GM19438 (cell line): ENCODE results near the gene EID1.
A peak's percentile ranks its signal among the peaks of the same experiment; 100 is the strongest.
"Not testable (repeated sequence)": the region's sequence is repeated elsewhere in the genome, so short reads cannot be mapped to it uniquely, and the experiment has no call there.

Experiments used
- ATAC-seq: cut with Tn5 transposase; IDR thresholded peaks from one replicate; pipeline ENCODE4 v1.9.1; 2021; ENCODE audit warnings: low read depth; ENCODE audit not compliant: unreplicated experiment

EID1 gene, protein sequence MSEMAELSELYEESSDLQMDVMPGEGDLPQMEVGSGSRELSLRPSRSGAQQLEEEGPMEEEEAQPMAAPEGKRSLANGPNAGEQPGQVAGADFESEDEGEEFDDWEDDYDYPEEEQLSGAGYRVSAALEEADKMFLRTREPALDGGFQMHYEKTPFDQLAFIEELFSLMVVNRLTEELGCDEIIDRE

GRCh38 chr15:48877630-48878595 is at the start of gene EID1:
EID1 (plus strand) TSS chr15:48878134; CDS start chr15:48878177, 43 bp downstream.
- peak; percentile 97 for ATAC-seq

DNA sequence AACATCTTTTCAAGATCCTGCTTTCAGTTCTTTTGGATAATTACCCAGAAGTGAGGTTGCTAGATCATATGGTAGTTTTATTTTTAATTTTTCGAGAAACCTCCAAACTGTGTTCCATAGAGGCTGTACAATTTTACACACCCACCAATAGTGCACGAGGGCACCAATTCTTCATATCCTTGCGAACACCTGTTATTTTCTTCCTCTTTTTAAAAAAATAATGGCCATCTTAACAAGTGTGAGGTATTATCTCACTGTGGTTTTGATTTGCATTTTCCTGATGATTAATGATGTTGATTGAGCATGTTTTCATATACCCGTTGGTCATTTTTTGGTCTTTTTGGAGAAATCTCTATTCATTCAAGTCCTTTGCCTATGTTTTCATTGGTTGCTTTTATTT is 49.5 kb upstream of the EID1 start:
- no peak for ATAC-seq

DNA sequence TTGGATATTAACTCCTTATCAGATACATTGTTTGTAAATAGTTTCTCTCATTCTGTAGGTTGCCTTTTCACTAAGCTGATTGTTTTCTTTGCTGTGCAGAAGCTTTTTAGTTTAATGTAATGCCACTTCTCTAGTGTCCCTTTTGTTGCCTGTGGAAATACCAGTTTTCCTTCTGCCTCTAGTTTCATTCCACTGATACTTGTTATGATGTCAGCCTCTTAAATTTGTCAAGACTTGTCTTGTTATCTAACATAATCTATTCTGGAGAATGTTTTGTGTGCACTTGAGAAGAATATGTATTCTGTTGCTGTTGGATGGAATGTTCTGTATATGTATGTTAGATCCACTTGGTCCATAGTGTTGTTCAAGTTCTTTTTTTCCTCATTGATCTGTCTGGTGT is 49.0 kb upstream of the EID1 start:
- ATAC-seq, result no peak

DNA sequence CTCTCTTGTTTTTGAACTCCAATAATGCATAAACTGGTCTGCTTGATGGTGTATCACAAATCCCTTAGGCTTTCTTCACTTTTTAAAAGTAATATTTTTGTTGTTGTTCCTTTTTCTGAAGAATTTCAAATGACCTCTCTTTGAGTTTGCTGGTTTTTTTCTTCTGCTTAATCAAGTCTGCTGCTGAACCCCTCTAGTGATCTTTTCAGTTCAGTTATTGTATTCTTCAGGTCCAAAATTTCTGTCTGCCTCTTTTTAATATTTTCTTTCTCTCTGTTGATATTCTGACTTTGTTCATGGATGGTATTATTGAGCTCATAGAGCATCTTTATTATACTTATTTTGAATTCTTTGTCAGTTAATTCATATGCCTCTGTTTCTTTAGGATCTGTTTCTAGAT is 45.3 kb upstream of the EID1 start:
- ATAC-seq, result no peak

DNA sequence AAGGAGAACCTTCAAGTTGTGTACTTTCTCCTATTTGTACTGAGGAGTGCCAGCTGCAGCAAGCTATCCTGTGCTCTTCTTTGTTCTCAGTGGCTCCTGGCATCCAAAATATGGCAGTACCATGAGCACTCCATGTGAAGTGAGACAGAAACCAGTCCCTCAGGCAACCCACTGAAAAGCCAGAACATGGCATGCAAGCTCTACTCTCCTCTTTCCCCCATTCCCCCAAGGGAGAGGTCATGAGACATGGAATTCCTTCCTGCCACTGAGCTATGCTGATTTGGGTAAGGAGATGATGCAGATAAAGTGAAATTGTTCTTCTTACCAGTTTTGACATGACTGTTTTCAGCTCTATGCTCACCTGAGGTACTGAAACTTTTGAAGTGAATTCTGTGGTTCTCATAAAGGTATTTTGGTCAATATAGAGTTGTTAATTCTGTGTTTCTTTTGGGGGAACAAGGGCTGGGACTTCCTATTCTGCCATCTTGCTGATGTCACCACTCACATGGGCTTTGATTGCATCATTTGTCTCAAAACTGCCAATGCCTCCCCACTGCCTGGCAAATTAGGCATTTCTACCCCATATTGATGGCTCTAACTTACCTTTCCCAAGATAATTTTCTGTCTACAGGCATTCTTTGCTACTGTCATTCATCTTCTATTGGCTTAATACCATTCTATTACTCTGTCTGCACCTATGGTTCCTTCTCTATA is 44.3 kb upstream of the EID1 start:
- no peak for ATAC-seq

DNA sequence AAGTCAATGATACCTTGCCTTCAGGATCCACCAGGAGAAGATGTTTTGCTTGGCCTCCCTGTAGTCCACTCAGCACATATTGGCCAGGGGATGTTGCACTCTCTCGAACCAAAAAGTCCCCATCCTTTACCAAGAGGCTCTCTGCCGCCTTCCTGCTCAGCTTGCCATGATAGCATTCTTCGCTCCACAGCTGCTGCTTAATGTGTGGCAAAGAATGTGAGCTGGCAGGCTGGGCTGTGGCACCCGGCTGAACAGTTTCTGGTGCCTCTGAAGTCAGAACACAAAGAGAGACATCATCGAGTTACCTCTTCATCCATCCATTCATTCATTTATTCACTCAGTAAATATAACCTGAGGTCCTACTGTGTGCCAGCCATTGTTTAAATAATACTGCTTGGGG is 43.2 kb upstream of the EID1 start:
- ATAC-seq, result no peak

DNA sequence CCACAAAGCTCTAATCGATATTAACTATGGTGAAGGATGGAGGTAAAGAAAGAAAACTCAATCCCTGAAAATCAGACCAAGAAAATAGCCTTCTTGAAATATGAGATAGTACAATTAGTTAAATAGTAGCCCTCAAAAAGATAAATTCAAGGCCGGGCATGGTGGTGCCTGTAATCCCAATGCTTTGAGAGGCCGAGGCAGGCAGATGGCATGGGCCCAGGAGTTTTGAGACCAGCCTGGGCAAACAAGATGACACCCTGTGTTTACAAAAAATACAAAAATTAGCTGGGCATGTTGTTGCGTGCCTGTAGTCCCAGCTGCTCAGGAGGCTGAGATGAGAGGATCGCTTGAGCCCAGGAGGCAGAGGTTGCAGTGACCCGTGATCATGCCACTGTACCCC is 35.4 kb upstream of the EID1 start:
- no peak for ATAC-seq

GRCh38 chr15:48845123-48845522 is 32.8 kb upstream of the EID1 start:
- no peak for ATAC-seq

DNA sequence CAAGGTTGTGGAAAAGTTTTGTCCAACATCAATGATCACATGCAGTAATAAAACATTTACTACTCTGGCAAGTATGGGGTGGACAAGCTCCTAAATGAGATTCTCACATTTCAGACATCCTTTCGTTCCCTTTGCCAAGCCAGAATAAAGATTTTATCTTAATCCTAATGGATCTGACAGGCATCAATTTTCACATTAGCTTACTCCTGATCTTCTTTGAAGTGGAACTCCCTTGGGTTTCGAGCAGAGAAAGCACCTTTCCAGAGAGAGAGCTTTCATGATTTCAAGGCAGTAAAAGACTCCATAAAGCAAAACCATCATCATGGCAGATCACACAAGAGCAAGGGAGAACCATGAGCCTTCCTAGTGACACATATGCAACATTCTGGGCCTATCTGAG is 27.3 kb upstream of the EID1 start:
- no peak for ATAC-seq

GRCh38 chr15:48851956-48852355 is 26.0 kb upstream of the EID1 start:
- ATAC-seq, result no peak

- not testable (repeated sequence) for ATAC-seq
Measured at GRCh38 chr15:48854434-48854833, 23.5 kb upstream of the EID1 start.

DNA sequence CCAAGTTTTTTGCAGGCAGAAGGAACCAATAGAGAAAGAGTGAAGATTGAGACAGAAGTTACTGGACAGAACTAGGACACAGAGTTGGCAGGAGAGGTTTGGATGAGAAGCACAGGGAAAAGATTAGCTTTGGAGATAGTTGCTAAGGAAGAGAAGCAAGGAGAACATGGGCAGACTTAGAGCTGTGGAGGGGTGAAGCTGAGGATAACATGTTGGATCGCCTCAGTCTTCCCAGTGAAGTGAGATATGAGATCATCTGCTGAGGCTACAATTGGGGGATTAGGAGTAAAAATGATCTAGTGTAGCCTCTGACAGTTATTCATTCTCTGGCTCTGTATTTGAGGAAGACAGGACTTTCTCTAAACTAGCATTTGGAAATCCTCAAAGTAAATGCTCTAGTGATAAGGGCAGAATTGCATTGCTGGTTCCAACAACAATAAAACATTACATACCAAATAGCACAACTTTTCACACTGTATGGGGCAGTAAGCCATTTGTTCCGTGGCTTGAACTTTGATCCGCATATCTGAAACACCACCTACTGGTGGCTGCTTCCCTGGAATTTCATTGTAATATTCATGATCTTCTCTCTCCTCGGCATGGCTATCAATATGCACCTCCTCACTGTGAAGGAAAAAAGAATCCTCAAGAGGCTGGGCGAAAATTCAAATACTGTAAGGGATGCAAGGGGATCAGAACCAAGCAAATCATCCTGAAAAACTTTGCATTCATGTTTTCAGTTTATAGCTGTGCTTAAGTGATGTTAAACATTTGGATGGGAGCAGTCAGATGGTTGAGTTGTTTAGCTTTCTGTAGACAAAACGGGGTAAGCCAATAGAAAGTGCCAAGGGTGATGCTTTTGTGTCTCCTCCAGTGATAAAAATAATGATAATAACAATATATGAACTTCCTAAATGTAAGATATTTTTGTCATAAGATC is 22.2 kb upstream of the EID1 start:
- ATAC-seq, result no peak

DNA sequence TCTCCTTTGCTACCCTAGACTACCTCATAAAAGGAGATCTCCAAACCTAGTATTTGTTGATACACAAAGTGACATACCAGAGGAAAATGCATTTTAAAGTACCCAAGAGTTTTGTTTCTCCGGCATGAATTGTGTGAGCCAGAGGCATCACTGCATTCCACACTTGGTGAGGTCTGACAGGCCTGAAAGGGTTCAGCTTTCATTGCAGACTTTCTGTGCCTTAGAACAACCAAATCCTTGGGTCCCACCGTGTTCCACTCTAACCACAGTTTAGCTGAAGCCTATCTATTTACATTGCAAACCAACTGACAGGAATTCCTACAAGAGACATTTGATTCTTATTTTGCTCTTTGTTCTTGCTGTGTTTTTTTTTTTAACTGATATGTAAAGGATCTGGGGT is 21.0 kb upstream of the EID1 start:
- no peak for ATAC-seq

DNA sequence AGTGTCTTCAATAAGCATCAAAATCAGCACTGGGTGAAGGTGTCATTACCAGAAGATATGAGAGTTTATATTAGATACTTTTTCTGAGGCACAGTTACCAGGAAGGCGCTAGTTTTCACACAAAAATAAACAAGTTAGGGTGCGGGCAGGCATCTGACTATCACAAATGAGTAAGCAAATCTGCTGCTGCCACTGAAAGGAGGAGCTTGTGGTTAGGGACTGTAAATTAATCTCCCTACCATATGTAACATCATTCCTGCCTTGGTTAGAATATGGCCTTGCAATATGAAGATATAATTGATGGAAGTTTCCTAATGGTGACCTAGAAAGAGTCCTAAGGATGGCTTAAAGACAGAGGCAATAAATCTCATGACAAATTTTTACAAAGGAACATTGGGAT is 19.5 kb upstream of the EID1 start:
- no peak for ATAC-seq

GRCh38 chr15:48859426-48859825 is 18.5 kb upstream of the EID1 start:
- no peak for ATAC-seq

- no peak for ATAC-seq
Measured at GRCh38 chr15:48861813-48862431, 16.0 kb upstream of the EID1 start.

- no peak for ATAC-seq
Measured at GRCh38 chr15:48862705-48863104, 15.2 kb upstream of the EID1 start.

DNA sequence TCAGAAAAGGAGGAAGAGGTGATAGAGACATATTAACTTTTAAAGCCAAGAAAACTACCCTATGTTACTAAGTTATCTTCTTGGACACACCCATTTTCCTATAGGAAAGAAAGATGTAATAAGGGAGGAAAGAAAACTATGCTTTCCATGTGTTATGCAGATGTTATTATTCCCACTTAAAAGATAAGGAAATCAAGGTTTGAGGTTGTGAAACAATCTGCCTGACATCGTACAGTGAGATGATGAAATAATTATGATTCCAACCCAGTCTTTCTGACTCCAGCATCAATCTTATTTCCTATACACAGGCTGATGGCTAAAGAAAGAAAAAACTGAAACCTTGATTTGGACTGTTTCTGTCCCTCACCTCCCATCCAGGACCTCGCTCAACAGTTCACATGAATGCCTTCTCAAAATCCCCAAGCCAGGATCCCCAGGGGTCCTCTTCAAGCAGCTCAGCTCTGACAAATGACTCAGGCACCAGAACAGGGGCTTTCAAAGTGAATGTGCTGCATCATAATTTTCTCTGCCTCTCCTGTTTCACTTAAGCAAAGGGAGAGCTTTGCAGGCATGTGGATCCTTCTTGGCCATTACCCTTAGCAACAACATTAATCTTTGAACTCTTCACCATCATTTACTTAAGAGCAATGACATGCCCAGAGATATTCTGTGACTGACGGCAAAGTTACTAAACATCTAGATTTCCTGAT is 12.4 kb upstream of the EID1 start:
- ATAC-seq, result no peak

DNA sequence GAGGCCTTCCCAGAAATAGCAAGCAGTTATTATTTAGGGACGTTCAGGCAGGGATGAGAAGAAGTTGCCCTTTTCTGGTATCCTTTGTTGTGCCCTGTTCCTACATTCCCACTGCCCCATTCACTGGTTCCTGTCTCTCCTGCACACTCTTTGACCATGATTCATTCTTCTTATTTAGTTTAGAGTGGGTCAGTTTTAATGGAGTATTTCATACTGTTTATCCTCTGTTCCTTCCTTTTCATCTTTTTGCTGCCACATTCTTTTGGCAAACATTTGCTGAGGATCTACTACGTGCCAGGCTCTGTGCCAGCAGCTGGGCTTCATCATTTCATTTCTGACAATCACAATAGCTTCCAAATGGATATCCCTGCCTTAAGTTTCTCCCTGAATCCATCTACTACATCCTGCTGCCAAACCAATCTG is 11.8 kb upstream of the EID1 start:
- ATAC-seq, result no peak
